ENCODE data around the gene MGAT4A.

MGAT4A gene

DNA sequence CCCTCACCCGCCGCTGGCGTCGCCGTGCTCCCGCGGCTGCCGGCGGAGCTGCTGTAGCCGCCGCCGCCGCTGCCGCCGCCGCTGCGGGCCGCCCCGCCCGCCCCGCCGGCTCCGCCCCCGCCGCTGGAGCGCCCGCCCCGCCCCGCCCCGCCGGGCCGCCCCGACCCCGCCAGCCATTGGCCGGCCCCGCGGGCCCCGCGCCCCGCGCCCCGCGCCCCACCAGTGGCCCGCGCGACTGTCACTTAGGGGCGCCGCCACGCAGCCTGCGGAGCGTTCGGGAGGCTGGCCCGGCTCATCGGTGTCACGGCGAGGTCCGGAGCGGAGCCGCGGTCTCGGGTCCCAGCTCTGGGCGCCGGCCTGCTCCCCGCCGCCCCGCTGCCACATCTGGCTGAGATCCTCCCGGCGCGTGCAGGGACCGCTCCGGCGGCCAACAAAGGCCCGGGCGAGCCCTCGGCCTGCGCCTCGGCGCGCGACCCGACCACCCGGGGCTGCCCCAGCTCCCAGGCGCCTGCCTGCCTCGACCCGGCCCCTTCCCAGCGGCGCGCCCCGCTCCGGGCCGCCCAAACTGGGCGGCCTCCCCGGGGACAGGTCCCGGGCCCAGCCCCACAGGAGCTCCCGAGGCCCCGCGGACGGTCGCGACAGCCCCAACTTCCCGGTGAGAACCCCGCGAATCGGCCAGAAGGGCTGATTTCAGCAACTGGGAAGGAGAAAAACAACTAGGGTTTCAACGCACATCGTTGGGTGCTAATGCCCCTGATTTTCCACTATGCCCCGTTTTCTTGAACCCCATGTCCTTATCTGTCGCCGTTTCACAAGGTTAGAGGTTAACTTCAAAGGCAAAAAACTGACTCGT is at the start of gene MGAT4A:
Gene MGAT4A, minus strand, starts transcription at position 92 of the 853 bp plus-strand sequence. CDS start 4,800 bp downstream, outside the sequence.
- DNase-seq, result peak; percentile 61 to 72

DNA sequence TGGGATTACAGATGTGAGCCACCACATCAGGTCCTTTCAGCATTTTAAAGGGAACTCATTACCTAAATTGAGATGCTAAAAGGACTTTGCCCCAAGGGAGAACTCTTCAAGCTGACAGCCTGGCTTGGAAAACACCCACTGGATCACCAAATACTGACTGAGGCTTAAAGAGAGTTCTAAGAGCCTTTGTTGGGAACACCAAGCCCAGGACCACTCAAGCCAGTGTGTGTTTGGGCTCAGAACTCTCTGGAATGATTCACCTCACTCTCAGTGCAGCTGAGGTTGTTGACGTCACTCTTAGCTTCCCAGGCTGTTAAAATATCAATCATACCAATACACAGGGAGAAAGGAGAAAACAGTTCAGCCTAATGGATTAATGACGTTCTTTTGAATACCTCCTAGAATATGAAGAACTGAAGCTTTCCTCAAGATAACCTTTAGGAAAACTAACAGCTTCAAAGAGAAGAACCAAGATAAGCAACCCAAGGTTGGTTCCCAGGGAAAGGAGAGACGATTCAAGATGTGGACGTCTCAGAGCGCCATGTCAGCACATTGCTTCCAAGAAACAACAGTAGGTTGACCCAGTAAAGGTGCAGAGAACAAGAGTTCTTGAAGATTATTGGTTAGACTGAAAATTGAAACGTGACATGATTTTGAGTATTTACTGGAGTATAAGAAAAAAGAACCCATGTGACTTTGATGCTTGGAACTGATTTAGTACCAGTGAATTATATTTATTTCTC is 48.0 kb upstream of the MGAT4A start:
- DNase-seq, result no peak

DNA sequence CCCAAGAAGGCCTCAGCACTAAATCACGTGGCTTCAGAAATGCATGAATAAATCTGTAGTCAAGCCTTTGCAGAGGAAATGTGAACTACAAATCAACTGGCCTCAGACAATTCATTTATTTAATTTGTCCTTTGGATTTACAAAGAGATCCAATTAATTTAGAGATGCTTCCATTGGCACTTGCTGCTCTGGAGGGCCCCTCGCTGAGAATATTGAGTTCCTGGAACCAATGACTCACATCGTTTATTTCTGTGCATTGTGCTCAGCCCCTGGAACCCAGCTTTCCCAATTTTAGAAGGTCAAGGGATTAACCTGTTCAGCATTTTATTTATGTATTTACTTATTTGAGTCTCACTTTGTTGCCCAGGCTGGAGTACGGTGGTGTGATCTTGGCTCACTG is 47.2 kb upstream of the MGAT4A start:
- no peak for DNase-seq

DNA sequence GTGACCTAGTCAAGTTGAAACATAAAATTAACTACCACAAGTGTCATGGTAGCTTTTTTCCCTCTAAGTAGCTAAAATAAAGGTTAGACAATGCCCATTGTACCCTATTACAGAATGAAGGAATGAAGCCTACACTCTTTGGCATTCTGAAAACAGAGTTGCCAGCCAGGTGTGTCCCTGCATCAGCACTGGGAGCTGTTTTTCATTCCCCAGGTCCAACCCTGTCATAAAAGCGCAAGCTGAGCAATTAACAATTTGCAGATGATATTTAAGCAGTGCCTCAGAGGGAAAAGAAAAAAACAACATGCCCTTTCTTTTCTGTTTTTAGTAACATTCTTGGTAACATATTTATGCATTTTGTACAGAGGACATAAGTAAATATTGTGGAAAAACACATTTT is 46.8 kb upstream of the MGAT4A start:
- DNase-seq, result no peak

DNA sequence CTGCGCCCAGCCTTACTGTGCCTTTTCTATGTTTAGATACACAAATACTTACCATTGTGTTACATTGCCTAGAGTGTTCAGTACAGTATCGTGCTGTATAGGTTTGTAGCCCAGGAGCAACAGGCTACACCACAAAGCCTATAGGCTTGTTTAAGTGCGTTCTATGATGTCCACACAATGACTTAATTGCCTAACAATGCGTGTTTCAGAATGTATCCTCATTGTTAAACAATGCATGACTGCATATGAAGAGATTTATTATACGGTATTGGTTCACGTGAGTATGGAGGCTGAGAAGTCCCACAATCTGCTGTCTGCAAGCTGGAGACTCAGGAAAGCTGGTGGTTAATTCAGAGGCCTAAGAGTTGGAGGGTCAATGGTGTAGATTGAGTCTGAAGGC is 46.1 kb upstream of the MGAT4A start:
- DNase-seq, result no peak

DNA sequence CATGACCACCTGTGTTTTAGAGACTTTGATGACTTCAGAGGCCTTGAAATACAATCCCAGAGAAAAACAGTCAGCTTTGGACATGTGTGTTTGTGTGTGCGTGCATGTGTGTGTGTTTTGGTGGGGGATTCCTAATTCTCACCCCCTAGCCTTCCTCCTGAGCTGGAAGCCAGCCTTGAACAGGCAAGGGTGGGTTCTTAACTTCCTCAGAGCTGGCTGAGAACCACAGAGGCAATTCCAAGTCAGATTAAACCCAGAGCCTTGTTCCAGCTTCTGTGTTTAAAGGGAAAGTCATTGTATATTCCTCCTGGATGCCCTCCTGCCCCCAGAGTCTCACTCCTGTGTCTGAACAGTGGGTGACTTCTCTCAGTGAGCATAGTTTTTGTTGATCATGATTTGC is 45.2 kb upstream of the MGAT4A start:
- no peak for DNase-seq

DNA sequence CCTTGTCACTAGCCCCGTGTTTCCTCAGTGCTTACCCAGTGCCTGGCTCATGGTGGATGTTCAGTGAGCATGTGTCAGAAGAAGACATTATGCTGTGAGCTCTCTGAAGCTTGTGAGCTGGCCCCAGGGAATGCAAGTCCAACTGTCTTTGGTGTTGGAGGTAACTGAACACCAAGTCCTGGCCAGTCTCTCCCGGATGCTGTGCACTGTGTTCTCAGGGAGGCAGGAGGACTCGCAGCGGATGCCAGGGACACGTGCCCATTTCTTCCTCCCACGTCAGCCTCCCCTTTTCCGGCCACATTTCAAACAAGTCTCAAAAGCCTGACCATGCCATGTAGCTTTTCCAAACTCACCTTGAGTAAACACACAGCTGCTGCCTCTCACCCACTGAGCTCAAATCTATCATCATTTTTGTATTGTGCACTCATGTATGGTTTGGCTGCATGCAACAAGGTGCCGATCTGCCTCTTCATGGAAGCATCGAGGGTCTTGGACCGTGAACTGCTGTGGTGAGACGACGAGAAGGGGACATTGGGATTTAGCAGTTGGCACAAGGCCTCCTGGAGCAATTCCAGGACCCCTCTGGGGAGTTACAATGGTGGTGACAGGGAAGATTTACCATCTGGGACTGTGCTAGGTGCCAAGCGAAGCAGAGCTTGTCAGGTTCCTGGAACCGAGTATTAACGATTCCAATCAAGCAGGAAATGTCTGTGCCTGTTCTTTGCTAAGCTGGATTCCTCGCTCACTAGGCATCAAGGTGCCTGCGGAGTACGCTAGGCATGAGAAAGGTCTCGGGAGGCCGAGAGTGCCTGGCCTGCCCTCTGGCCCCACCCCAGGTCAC is 44.4 kb upstream of the MGAT4A start:
- DNase-seq, result no peak

DNA sequence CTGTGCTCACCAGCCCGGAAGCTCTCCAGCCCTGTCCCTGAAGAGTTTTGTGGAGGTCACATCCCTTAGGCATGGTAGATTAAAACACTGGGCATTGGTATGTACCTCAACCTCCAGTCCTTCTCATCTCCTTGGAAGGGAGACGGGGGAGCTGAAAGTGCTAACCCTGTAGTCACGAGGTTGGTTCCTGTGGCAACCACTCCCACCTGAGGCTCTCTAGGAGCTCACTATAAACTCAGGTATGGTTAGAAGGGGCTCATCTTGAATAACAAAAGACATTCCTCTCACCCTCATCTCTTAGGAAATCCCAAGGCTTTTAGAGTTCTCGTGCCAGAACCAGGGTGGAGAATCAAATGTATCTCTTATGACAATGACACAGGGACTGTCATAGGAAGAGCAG is 43.0 kb upstream of the MGAT4A start:
- DNase-seq, result no peak

DNA sequence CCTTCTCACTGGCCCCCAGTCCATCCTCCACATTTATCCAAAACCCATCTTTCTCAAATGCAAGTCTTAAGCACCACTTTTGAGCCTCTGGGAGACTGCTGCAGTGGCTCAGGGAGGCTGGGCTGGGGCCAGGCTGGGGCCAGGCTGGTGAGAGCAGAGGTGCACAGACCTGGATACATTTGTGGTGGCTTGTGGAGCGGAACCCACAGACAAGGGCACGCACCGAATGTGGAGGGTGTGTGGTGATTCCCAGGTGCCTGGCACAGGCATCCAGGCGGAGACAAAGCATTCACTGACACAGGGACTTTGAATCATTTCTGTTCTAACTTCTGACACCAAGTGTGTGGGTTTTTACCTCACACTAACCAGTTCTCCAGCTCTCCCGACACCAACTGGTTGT is 42.2 kb upstream of the MGAT4A start:
- DNase-seq, result no peak

DNA sequence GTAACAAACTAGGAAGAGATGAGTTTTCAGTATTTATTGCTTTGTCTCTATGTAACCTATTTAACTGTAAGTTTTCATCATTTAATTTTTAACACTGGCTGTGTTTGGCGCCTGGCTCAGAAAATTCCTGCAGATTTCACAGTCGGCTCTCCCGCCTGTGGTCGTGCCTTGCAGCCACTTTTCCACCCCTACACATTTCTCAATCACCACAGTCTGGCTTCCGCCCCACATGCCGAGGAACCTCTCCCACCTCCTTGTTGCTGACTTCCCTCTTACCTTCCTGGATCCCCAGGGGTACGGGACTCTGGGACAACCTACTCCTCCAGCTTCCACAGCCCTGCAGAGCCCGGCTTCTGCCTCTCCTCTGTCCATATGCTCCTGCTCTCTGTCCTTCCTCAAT is 41.6 kb upstream of the MGAT4A start:
- DNase-seq, result no peak

DNA sequence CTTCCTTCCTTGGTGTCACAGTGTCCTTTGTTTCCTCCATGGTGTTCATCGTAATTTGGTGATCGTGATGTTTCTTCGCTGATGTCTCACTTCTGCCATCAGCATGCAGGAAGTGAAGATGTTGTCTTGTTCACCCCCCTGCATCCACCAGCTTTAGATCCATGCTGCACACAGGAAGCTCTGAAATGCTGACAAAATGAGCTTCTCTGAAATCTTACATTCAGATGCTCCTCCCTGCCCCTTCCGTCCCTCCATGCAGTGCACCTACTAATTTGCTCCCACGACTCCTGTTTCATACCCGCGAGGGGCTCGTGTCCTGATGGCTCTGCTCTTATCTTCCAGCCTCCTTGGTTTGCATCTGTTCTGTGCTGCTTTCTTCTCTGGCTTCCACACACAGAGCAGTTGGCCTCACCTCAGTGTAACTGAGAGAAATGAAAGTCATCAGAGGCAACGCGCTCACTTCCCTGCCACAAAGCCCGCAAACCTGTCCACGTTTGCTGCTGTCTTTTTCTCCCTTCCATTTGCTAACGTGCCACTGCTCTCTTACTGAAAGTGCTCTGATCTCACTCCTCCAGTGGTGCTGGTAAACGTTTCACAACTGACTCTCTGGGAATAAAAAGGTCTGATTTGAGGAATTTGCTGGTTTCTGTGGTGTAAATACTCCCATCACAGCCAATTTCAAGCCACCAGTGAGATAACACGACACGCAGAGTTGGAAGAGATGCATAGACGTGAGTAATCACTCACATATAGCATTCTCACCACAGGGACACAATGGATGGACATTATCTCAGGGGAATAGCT is 41.0 kb upstream of the MGAT4A start:
- peak in 1 of 2 donors; percentile 32 for DNase-seq

DNA sequence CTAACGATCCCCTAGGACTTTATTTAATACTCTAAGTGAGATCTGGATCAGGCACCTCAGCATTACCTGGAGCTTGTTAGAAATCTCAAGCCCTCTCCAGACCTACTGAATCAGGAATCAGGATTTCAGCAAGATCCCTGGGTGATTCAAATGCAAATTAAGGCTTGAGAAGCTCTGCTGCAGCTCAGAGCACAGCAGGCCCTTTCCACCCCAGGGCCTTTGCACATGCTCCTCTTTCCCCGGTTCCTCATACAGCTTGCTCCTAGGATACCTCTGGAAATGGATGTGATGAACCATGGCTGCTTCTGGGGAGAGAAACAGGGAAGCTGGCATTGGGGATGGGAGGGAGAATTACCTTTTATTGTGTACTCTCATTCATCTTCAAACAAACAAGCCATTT is 40.3 kb upstream of the MGAT4A start:
- DNase-seq, result no peak

DNA sequence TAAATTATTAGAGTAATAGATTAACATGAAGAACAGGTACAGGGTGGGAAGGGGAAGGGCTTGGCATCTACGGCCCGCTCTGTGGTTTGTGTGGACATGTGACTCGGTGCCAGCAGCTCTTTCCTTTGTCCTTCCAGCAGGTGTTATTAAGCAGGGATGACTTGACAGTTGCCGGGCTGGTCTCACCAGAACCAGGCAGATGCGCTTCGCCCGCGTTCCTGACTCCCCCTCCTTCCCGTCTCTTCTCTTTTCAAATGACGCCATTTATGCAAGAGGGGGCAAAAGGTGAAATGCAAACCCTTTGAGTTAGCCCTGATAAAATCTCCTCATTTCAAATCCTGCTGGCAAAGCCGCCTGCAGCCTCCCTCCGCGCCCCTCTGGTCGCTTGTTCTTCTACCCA is 38.9 kb upstream of the MGAT4A start:
- DNase-seq, result no peak

DNA sequence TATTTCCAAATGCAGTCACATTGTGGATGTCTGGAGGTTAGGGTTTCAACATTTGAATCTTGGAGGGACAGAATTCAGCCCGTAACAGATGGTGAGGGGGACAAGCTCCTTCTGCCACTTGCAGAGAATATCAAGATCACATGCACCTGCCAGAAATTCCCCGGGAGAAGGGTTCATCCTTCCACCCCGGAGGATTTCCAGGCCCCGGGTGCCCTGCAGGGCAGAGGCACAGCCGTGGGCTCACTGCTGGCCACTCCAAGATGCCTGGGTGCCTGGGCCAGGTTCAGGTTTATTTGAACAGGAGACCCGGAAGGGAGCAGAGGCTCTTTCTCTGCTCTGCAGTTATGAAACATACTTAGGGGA is 38.2 kb upstream of the MGAT4A start:
- no peak for DNase-seq

DNA sequence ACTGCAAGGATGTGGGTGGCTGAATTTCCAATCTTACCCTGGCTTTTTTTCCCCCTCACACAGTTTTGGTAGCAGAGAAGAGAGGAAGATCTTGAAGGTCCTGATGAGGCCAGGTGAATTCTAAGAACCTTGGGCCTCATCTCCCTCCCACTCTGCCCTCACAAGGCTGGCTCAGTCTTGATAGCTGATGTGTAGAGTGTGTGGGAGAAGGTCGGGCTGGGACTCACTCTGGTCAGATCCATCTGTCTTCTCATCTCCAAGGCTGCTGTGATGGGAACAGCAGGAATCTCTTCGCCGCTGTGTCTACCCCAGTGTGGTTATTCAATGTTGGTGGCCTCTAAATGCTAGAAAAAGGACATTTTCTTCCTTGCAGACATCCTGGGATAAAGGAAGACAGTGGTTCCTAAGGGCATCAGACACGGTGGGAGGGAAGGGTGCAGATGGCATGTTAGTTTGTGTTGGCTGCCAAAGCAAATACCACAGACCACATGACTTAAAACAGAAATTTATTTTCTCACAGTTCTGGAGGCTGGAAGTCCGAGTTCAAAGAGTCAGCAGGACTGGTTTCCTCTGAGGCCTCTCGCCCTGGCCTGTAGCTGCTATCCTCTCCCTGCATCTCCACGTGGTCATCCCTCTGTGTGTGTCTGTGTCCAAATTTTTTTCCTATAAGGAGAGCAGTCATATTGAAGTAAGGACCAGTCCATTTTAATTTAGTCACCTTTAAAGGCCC is 37.6 kb upstream of the MGAT4A start:
- DNase-seq, result no peak

DNA sequence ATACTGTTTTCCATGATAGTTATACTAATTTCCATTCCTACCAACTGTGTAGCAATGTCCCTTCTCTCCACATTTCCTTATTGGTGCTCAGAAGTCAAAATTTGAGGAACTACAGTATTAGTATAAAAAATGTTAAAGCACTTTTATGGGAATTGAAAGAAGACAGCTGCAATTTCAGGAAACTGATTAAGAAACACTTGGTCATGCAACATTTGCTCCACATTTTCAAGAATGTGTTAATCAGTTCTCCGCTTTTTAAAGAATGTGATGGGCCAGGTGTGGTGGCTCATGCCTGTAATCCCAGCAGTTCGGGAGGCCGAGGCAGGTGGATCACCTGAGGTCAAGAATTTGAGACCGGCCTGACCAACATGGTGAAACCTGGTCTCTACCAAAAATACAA is 33.6 kb upstream of the MGAT4A start:
- DNase-seq, result no peak

DNA sequence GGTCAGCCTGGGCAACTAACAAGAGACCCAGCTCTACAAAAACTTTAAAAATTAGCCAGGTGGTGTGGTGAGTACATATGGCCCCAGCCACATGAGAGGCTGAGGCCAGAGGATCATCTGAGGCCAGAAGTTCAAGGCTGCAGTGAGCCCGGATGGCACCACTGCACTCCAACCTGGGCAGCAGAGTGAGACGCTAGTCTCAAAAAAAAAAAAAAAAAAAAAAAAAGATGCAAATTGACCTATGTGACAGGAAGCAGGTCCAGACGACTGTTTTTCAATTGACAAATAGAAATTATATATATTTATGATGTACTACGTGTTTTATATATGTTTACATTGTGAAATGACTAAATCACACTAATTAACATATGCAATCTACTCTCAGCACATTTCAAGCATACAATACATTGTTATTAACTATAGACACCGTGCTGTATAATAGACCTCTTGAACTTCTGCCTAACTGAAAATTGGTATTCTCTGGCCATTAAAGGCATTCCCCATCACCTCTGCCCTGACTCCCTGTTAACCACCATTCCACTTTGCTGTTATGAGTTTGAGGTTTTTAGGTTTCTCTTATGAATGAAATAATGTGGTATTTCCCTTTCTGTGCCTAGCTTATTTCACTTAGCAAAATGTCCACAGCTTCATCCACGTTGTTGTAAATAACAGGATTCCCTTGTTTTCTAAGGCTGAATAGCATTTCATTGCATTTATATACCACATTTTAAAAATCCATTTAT is 32.4 kb upstream of the MGAT4A start:
- no peak for DNase-seq

DNA sequence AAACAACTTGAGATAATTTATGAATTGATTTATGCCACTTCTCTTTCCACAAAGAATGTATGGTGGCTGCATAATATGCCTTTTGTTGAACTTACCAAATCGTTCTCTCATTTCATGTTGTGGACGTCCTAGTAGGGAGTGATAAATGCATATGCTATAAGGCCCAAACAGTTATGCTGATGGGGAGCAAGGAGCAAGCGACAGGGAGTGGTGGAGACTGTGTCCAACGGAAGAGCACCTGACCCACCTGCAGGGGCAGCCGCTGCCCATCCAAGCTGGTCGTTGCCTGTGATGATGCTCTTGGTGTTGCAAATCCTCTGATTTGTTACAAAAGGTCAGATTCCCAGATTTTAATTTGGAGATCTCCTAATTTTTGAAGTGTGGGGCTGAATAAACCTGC is 31.0 kb upstream of the MGAT4A start:
- DNase-seq, result no peak

DNA sequence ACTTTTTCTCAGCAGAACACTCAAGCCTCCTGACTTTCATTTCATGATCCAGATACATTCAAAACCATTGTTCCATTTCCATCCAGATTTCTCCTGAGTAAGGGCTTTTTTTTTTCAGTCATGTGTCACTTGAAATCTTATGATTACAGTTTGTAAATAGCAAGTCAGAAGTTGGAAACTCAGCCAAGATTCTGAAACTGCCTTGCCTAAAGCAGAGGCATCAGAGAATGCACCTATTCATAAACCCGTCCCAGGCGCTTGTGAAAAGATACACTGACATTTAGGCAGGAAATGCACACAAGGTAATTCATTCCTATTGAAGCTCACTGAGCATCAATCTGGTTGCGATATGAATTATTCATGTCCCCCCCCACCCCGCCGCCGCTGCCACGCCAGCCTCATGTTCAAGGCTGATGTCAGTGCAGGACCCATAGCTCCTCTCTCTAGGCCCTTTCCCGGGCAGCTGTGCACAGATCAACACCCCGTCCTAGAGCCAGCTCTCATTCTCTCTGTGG is 30.4 kb upstream of the MGAT4A start:
- peak; percentile 50 to 64 for DNase-seq

DNA sequence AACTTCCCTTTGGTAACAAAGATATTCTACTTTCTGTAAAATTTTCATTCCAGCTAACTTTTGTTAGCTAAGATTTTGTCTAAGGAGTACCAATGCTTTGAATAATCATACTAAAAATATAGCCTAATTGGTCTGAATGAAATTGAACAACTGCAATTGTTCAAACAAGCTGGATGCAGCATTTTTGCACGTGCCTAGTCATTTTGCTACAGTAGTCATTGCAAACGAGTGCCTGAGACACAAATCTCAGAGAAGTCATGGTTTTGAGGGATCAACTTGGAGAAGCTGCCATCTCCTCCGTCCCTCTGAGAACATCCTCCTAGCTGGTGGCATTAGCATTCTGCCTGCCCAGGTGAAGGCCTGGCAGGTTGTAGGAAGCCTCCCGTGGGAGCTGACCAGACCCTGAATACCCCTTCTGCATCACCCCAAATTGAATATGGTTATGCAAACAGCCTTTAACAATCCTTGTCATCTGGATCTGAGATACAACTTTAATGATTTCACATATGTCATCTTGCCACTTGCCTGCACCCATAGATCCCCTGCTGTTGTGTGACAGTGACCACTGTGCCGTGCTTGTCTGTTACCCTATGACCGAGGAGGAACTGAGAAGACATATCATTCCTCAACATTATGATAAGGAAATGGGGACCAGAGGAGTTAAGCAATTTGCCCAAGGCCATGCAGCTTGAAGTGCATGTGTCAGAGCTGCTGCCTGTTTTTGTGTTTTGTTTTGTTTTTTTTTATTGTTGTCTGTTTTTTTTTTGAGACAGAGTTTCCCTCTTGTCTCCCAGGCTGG is 29.1 kb upstream of the MGAT4A start:
- no peak for DNase-seq
